HCT116 (cell line): ENCODE results near the gene FAM81A. TPM values are rescaled to one million over a fixed set of nuclear protein-coding genes. Genes with fewer than 3 reads are reported as not detected.

Experiments used
- ATAC-seq: fragments of 200-7000 bp; cut with Tn5 transposase; 2 replicates; pipeline ENCODE4 v1.9.1; 2020; ENCODE audit warnings: mild to moderate bottlenecking, moderate library complexity
- BruUV-seq: library from RNA; stranded (reverse); fragments of 400-500 nt; replicated peaks from 2 replicates; lab custom pipeline; 2021; lab: Mats Ljungman, UMichigan
- CTCF ChIA-PET: fragments of 300-600 bp; sonication (Branson Sonifier 250); formaldehyde crosslinking; loops from one replicate; lab custom pipeline; 2021; ENCODE audit warnings: antibody characterized with exemption; lab: Charles Lee
- POLR2A ChIA-PET: fragments of 300-600, 350-600 bp; sonication (Branson Sonifier 250); formaldehyde crosslinking; loops from one replicate; lab custom pipeline; 2021; ENCODE audit warnings: antibody characterized with exemption; lab: Charles Lee
- RAD21 ChIA-PET, 2 experiments: fragments of 300-600 bp; sonication (Branson Sonifier 250); formaldehyde crosslinking; loops; one replicate each; lab custom pipeline; 2023; ENCODE audit warnings: low total read pairs in 2 of 2; ENCODE audit not compliant: uncharacterized antibody in 2 of 2, unreplicated experiment in 2 of 2, low non-redundant PET in 1 of 2; lab: Charles Lee
- DNase-seq: peaks from one replicate; pipeline ENCODE4 v3.0.0-alpha.2; 2010; ENCODE audit warnings: low read depth, low spot score
- H2AFZ ChIP-seq: fragments of 200-600 bp; shearing (Covaris generic), sonication (generic); 2 replicates; pipeline ENCODE4 v1.6.1; 2017; ENCODE audit warnings: low read depth, mixed run types, mixed read lengths, antibody characterized with exemption, low read length; ENCODE audit not compliant: poor library complexity, severe bottlenecking
- H3K27ac ChIP-seq: 2 replicates; pipeline ENCODE4 v1.5.1; 2012; ENCODE audit warnings: low read depth, low read length
- H3K27me3 ChIP-seq: fragments of 200-600 bp; sonication (generic); 2 replicates; pipeline ENCODE4 v1.6.1; 2016; ENCODE audit warnings: mixed run types, low read length, mixed read lengths; ENCODE audit not compliant: insufficient read depth
- H3K36me3 ChIP-seq, 2 experiments: fragments of 200-500 bp in 1 of 2; fragments of 200-600 bp in 1 of 2; sonication (Bioruptor generic) in 1 of 2; sonication (generic) in 1 of 2; 2 replicates each; pipeline versions ENCODE4 v1.5.1 to v1.6.1; 2014 to 2016; ENCODE audit warnings: low read length in 2 of 2, inconsistent platforms in 1 of 2, mixed read lengths in 1 of 2, mixed run types in 1 of 2; ENCODE audit not compliant: insufficient read depth in 2 of 2, control insufficient read depth in 1 of 2
- H3K4me1 ChIP-seq, 2 experiments: fragments of 200-600 bp in 1 of 2; sonication (generic) in 1 of 2; 2 replicates each; pipeline versions ENCODE4 v1.5.1 to v1.6.1; 2012 to 2017; ENCODE audit warnings: low read length in 2 of 2, inconsistent platforms in 1 of 2, mild to moderate bottlenecking in 1 of 2, mixed read lengths in 1 of 2, mixed run types in 1 of 2, moderate library complexity in 1 of 2; ENCODE audit not compliant: insufficient read depth in 2 of 2, control insufficient read depth in 1 of 2
- H3K4me2 ChIP-seq: fragments of 200-600 bp; sonication (generic); 2 replicates; pipeline ENCODE4 v1.6.1; 2017; ENCODE audit warnings: mixed run types, low read length, mixed read lengths
- H3K4me3 ChIP-seq, 2 experiments: fragments of 200-600 bp in 1 of 2; sonication (generic) in 1 of 2; replicated peaks in 1 of 2; 2 replicates each; pipeline ENCODE4 v1.5.1; 2011 to 2016; ENCODE audit warnings: low read length in 2 of 2, control low read depth in 1 of 2, low read depth in 1 of 2, mild to moderate bottlenecking in 1 of 2, mixed read lengths in 1 of 2, mixed run types in 1 of 2
- H3K79me2 ChIP-seq: fragments of 200-600 bp; sonication (generic); 2 replicates; pipeline ENCODE4 v1.6.1; 2017; ENCODE audit warnings: mild to moderate bottlenecking, mixed run types, low read length, moderate library complexity, mixed read lengths; ENCODE audit not compliant: insufficient read depth
- H3K9ac ChIP-seq: fragments of 200-600 bp; sonication (generic); 2 replicates; pipeline ENCODE4 v1.6.1; 2016; ENCODE audit warnings: low read length, mixed read lengths
- H3K9me2 ChIP-seq: fragments of 200-600 bp; sonication (generic), shearing (Covaris generic); 2 replicates; pipeline ENCODE4 v1.6.1; 2017; ENCODE audit warnings: mixed run types, mild to moderate bottlenecking, moderate library complexity; ENCODE audit not compliant: insufficient read depth
- H3K9me3 ChIP-seq, 2 experiments: fragments of 200-500 bp in 1 of 2; fragments of 200-600 bp in 1 of 2; sonication (Bioruptor generic) in 1 of 2; sonication (generic) in 1 of 2; 2 replicates each; pipeline ENCODE4 v1.6.1; 2014 to 2017; ENCODE audit warnings: low read length in 2 of 2, mixed read lengths in 2 of 2, inconsistent platforms in 1 of 2, low read depth in 1 of 2, mild to moderate bottlenecking in 1 of 2, mixed run types in 1 of 2, moderate library complexity in 1 of 2; ENCODE audit not compliant: control insufficient read depth in 1 of 2, insufficient read depth in 1 of 2
- H4K20me1 ChIP-seq: fragments of 200-600 bp; sonication (generic), shearing (Covaris generic); 2 replicates; pipeline ENCODE4 v1.6.1; 2017; ENCODE audit warnings: mixed run types, mild to moderate bottlenecking, moderate library complexity; ENCODE audit not compliant: insufficient read depth
- ATF3 ChIP-seq: IDR thresholded peaks from 2 replicates; pipeline ENCODE4 v1.6.1; 2012
- CTCF ChIP-seq, 3 experiments: fragments of 200-600 bp in 1 of 3; sonication (generic) in 1 of 3; IDR thresholded peaks in 2 of 3; conservative IDR thresholded peaks in 1 of 3; 2 replicates each; pipeline ENCODE4 v1.5.1; 2012 to 2017; ENCODE audit warnings: low read depth in 2 of 3, low read length in 2 of 3, antibody characterized with exemption in 1 of 3, borderline replicate concordance in 1 of 3, control low read depth in 1 of 3, mild to moderate bottlenecking in 1 of 3, mixed read lengths in 1 of 3, mixed run types in 1 of 3, moderate library complexity in 1 of 3; ENCODE audit not compliant: insufficient read depth in 1 of 3
- EGR1 ChIP-seq: IDR thresholded peaks from 2 replicates; pipeline ENCODE4 v1.6.1; 2012; ENCODE audit warnings: low read depth
- FOSL1 ChIP-seq: IDR thresholded peaks from 2 replicates; pipeline ENCODE4 v1.6.1; 2012; ENCODE audit warnings: low read depth
- JUND ChIP-seq: IDR thresholded peaks from 2 replicates; pipeline ENCODE4 v1.6.1; 2012
- POLR2A ChIP-seq: IDR thresholded peaks from 2 replicates; pipeline ENCODE4 v1.7.0; 2011; ENCODE audit warnings: borderline replicate concordance; ENCODE audit not compliant: insufficient read depth, insufficient read length; ENCODE audit errors: extremely low read depth
- POLR2AphosphoS5 ChIP-seq: IDR thresholded peaks from 2 replicates; pipeline ENCODE4 v1.6.1; 2011; ENCODE audit warnings: mild to moderate bottlenecking, low read depth, low read length, moderate library complexity
- REST ChIP-seq: IDR thresholded peaks from 2 replicates; pipeline ENCODE4 v1.6.1; 2012; ENCODE audit warnings: low read depth
- SIN3A ChIP-seq: IDR thresholded peaks from 2 replicates; pipeline ENCODE4 v1.6.1; 2012; ENCODE audit warnings: low read depth
- SP1 ChIP-seq: IDR thresholded peaks from 2 replicates; pipeline ENCODE4 v1.6.1; 2012; ENCODE audit warnings: low read depth
- ZFX ChIP-seq: fragments of 450-650 bp; IDR thresholded peaks from 2 replicates; pipeline ENCODE4 v1.6.1; 2017
- intact Hi-C: fragments of 100-400 bp; cut with micrococcal nuclease; formaldehyde crosslinking; loops from 2 replicates; pipeline ENCODE4 v1.10.0; 2022
- total RNA-seq: library from RNA; stranded (reverse); gene quantifications from one replicate; pipeline ENCODE4 v1.2.1, GENCODE V29; 2021; ENCODE audit not compliant: unreplicated experiment

The FAM81A gene
- total RNA-seq, 1 experiment from 2014 or later, result 6.6 TPM

GRCh38 chr15:59457103-59457502, 19.1 kb downstream of the FAM81A start:
- Histone ChIP-seq H3K36me3 (0 out of 4 replicates have a peak, but pooled peaks cover 0 to 5% of the 10 kb centered on the region in 2 experiments), H3K27ac (no peak overlapping the region), H3K9ac (no peak overlapping the region), H4K20me1 (no peaks in the 10 kb centered on the region), H3K4me2 (no peak overlapping the region), H3K4me1 (peaks cover 9 to 14% of the 10 kb centered on the region in 2 experiments), H3K27me3 (no peaks in the 10 kb centered on the region), H3K4me3 (no peak overlapping the region), H3K9me3 (peaks cover 3 to 5% of the 10 kb centered on the region in 2 experiments; a peak in 1 of 4 replicates), H2AFZ (no peak overlapping the region), H3K9me2 (no peaks in the 10 kb centered on the region), H3K79me2 (no peaks in the 10 kb centered on the region)
- ChIA-PET CTCF (no interaction called here), POLR2A (no interaction called here), RAD21 (no interaction called here)
- no TSS peak for BruUV-seq
- TF ChIP-seq SP1, result no peak
- no peak for TF ChIP-seq POLR2A
- TF ChIP-seq POLR2AphosphoS5, result no peak
- no peak for TF ChIP-seq EGR1
- TF ChIP-seq ZFX, result no peak
- TF ChIP-seq SIN3A, result no peak
- no peak for TF ChIP-seq REST
- no peak for TF ChIP-seq ATF3
- TF ChIP-seq JUND, result no peak
- TF ChIP-seq FOSL1, result no peak
- no peak for TF ChIP-seq CTCF (IDR thresholded peaks at IDR 0.05 in 2 of 3, conservative IDR thresholded peaks at IDR 0.05 in 1 of 3; ENCODE audit: borderline replicate concordance in 1 of 3, insufficient read depth in 1 of 3, low read depth in 2 of 3, low read length in 2 of 3)
- ATAC-seq (no peak; the same call in 1 of the 2 replicates), DNase-seq (no peak)
- intact Hi-C loops, result no loop called here
